Stimulated activated CD4-positive, alpha-beta T cell treated with anti-CD3 and anti-CD28 coated beads, Interleukin-15, amount 100 ng/mL, for 48 hours (primary cell): Measurements from ENCODE around the gene STIP1.
"Not testable (repeated sequence)": the region's sequence is repeated elsewhere in the genome, so short reads cannot be mapped to it uniquely, and the experiment has no call there.

Source experiments
- DNase-seq, 2 donors: peaks; one replicate each; pipeline ENCODE4 v3.0.0-alpha.2; 2020; ENCODE audit warnings: low read depth in 2 of 2

STIP1 gene

GRCh38 chr11:64237484-64237951, 51.5 kb downstream of the STIP1 start:
- DNase-seq: no peak

GRCh38 chr11:64238076-64238475, 52.1 kb downstream of the STIP1 start:
- no peak for DNase-seq

GRCh38 chr11:64238999-64239398, 53.0 kb downstream of the STIP1 start:
- no peak for DNase-seq

- DNase-seq: no peak
These were observed 53.9 kb downstream of the STIP1 start for GRCh38 chr11:64239662-64240434.

GRCh38 chr11:64240435-64241240, 54.7 kb downstream of the STIP1 start, which contains the start of gene FKBP2:
FKBP2 (plus strand) TSS chr11:64241095; CDS start chr11:64242388, 1,293 bp downstream.
- peak; percentile 95 to 97 for DNase-seq

GRCh38 chr11:64241241-64241490, 55.2 kb downstream of the STIP1 start:
- DNase-seq: peak; percentile 100

- DNase-seq: no peak
These were observed 55.8 kb downstream of the STIP1 start for GRCh38 chr11:64241491-64242374.

GRCh38 chr11:64243236-64243854, 57.4 kb downstream of the STIP1 start:
- no peak for DNase-seq

- DNase-seq: no peak
These were observed 58.1 kb downstream of the STIP1 start for GRCh38 chr11:64244107-64244506.

- no peak for DNase-seq
These were observed 59.0 kb downstream of the STIP1 start for GRCh38 chr11:64244966-64245365.

- no peak for DNase-seq
These were observed 59.4 kb downstream of the STIP1 start for GRCh38 chr11:64245401-64245796.

GRCh38 chr11:64245797-64246620, 60.0 kb downstream of the STIP1 start:
- DNase-seq: peak; percentile 67 to 80

GRCh38 chr11:64246621-64246870, 60.6 kb downstream of the STIP1 start:
- not testable (repeated sequence) for DNase-seq

- DNase-seq: peak; percentile 59 to 78
These were observed 61.1 kb downstream of the STIP1 start, which contains the start of gene PPP1R14B for GRCh38 chr11:64246871-64247728. PPP1R14B (minus strand) TSS chr11:64246943; CDS start chr11:64246673, 270 bp downstream.

GRCh38 chr11:64247729-64248531, 62.0 kb downstream of the STIP1 start:
- DNase-seq: no peak

GRCh38 chr11:64248578-64248977, 62.6 kb downstream of the STIP1 start:
- DNase-seq: no peak

GRCh38 chr11:64249038-64249437, 63.1 kb downstream of the STIP1 start:
- DNase-seq: no peak

- no peak for DNase-seq
These were observed 63.8 kb downstream of the STIP1 start for GRCh38 chr11:64249563-64250414.
